ENCODE data around the gene SLC2A5. TPM values are rescaled to one million over a fixed set of nuclear protein-coding genes. Genes with fewer than 3 reads are reported as not detected.

The SLC2A5 gene
- total and polyA plus RNA-seq, 2 of the 4 experiments (the other 2 are of a cell fraction): 0.03 to 0.18 TPM

GRCh38 chr1:9010781-9011323 lies 58.6 kb downstream of the SLC2A5 start:
- no peak overlapping the region for H2BK120ac ChIP-seq (ENCODE audit: low read depth, low read length)
- no peak overlapping the region for H3K4me2 ChIP-seq (ENCODE audit: low read depth, low read length)
- WGBS, 2 experiments (ENCODE audit: extremely low coverage in 2 of 2, insufficient read length in 1 of 2): 82% methylated on average over 2 of the region's 8 CpGs; no CpG with 5 or more reads in 1 of the 2 experiments
- H4K8ac ChIP-seq (ENCODE audit: low read depth in 2 of 2, low read length in 2 of 2): no peak overlapping the region
- no peak overlapping the region for H2BK5ac ChIP-seq (ENCODE audit: low read depth, low read length, poor library complexity, severe bottlenecking)
- H3K14ac ChIP-seq (replicated peaks; ENCODE audit: low read depth, low read length): no peak overlapping the region
- H4K5ac ChIP-seq (ENCODE audit: low read depth, low read length): no peak overlapping the region
- TF ChIP-seq NFE2L2 (IDR thresholded peaks at IDR 0.05; ENCODE audit: low read depth, low read length): no peak
- peaks cover 1% of the 10 kb centered on the region; the same call in 1 of the 2 replicates for H3K4me1 ChIP-seq (ENCODE audit: control insufficient read depth, insufficient read depth, low read length)
- no peaks in the 10 kb centered on the region for H4K20me1 ChIP-seq (ENCODE audit: insufficient read depth, low read length)
- H4K91ac ChIP-seq (ENCODE audit: insufficient read depth, low read depth, low read length): no peak overlapping the region
- no peaks in the 10 kb centered on the region for H3K9me1 ChIP-seq (ENCODE audit: insufficient read depth, low read length)
- H3K56ac ChIP-seq (ENCODE audit: extremely low read depth, insufficient read depth, low read length): no peak overlapping the region
- no peak overlapping the region for H3K23ac ChIP-seq (ENCODE audit: low read depth, low read length)
- ChIA-PET POLR2A (ENCODE audit: unreplicated experiment) (interaction anchor here (0.6 kb wide), 1 partner anchor 207 kb away, joined by 8 read pairs; no protein-coding TSS in a partner anchor), CTCF (no interaction called here)
- H2AK5ac ChIP-seq (ENCODE audit: low read depth, low read length): no peak overlapping the region
- H3K79me1 ChIP-seq (ENCODE audit: low read depth in 1 of 2, low read length in 2 of 2): no peaks in the 10 kb centered on the region
- H3K4me3 ChIP-seq (ENCODE audit: insufficient read depth, low read depth, low read length): no peak overlapping the region
- H3K36me3 ChIP-seq (ENCODE audit: control insufficient read depth, insufficient read depth, low read length): no peaks in the 10 kb centered on the region
- intact Hi-C loops (cut with micrococcal nuclease) (loop anchor here (1.0 kb wide), 1 partner anchor 90 kb away; no protein-coding TSS in a partner anchor), in situ Hi-C loops (cut with MboI; ENCODE audit: low sequenced_read_pairs) (no loop called here), dilution Hi-C loops (cut with HindIII; ENCODE audit: low sequenced_read_pairs, unreplicated experiment) (no loop called here)
- DNase-seq (no peak), ATAC-seq (ENCODE audit: low read depth) (no peak)
- no peak overlapping the region for H3K18ac ChIP-seq (ENCODE audit: low read depth, low read length)
- H2AK9ac ChIP-seq (replicated peaks; ENCODE audit: low read depth, low read length, poor library complexity): no peak overlapping the region
- no peak overlapping the region for H2AFZ ChIP-seq (replicated peaks; ENCODE audit: low read length, poor library complexity)
- no peak overlapping the region for H3K27ac ChIP-seq (ENCODE audit: insufficient read depth, low read length)
- H2BK20ac ChIP-seq (ENCODE audit: low read depth, low read length): no peak overlapping the region
- no peaks in the 10 kb centered on the region for H3K9me3 ChIP-seq (ENCODE audit: control insufficient read depth, insufficient read depth, low read length)
- H2BK15ac ChIP-seq (ENCODE audit: low read depth, low read length): no peak overlapping the region
- no TSS peak for BruUV-seq (replicated peaks)
- H3K27me3 ChIP-seq (ENCODE audit: control insufficient read depth, insufficient read depth, low read length): peaks cover 13% of the 10 kb centered on the region
- no peak overlapping the region for H3K9ac ChIP-seq (ENCODE audit: low read depth, low read length)
- H3K4ac ChIP-seq (ENCODE audit: low read depth, low read length): no peak overlapping the region
